Kidney (tissue), 14 donors: ENCODE results near the gene TMEM217. TPM values are rescaled to one million over a fixed set of nuclear protein-coding genes. Genes with fewer than 3 reads are reported as not detected.

ENCODE experiments used
- DNase-seq, 5 donors: peaks; one replicate each; pipeline ENCODE4 v3.0.0-alpha.2; 2013 to 2020
- FAIRE-seq: peaks from 2 replicates; lab custom pipeline; 2012; peaks lifted over from hg19 to GRCh38; lab: Jason Lieb, UNC
- H3K27ac ChIP-seq, 2 donors: one replicate each; pipeline ENCODE4 v1.7.0; 2013; ENCODE audit warnings: low read depth in 2 of 2, low read length in 2 of 2, inconsistent platforms in 1 of 2
- H3K27me3 ChIP-seq: one replicate; pipeline ENCODE4 v1.7.1; 2013; ENCODE audit warnings: low read length, inconsistent platforms; ENCODE audit not compliant: control insufficient read depth, insufficient read depth
- H3K36me3 ChIP-seq, 3 donors: one replicate each; pipeline versions ENCODE4 v1.7.0 to v1.7.1; 2013; ENCODE audit warnings: low read length in 3 of 3, control low read depth in 1 of 3, inconsistent platforms in 1 of 3; ENCODE audit not compliant: insufficient read depth in 3 of 3, control insufficient read depth in 2 of 3
- H3K4me1 ChIP-seq, 3 donors: one replicate each; pipeline versions ENCODE4 v1.7.0 to v1.7.1; 2013; ENCODE audit warnings: low read length in 3 of 3, inconsistent platforms in 1 of 3, low read depth in 1 of 3; ENCODE audit not compliant: control insufficient read depth in 2 of 3, insufficient read depth in 2 of 3
- H3K4me3 ChIP-seq, 3 donors: one replicate each; pipeline versions ENCODE4 v1.7.0 to v1.8.1; 2013; ENCODE audit warnings: low read length in 3 of 3, control low read depth in 1 of 3, inconsistent platforms in 1 of 3
- H3K9ac ChIP-seq, 3 donors: one replicate each; pipeline versions ENCODE4 v1.7.0 to v1.7.1; 2013; ENCODE audit warnings: low read length in 3 of 3, control low read depth in 1 of 3, inconsistent platforms in 1 of 3
- H3K9me3 ChIP-seq, 3 donors: one replicate each; pipeline versions ENCODE4 v1.7.0 to v1.7.1; 2013; ENCODE audit warnings: low read length in 3 of 3, control low read depth in 1 of 3, inconsistent platforms in 1 of 3; ENCODE audit not compliant: control insufficient read depth in 2 of 3, insufficient read depth in 1 of 3
- intact Hi-C: fragments of 100-400 bp; cut with DNase I; formaldehyde crosslinking; loops from one replicate; pipeline ENCODE4 v1.11.1; 2022
- polyA plus RNA-seq: library from polyadenylated mRNA; stranded (reverse); fragments of 350-450 nt; fragmentation: Illumina TruSeq; extraction: RNeasy Lipid Tissue Mini Kit (QIAGEN cat#74804); gene quantifications from one replicate; pipeline ENCODE4 v1.2.3, GENCODE V29; 2014; ENCODE audit warnings: low read depth, low replicate concordance; ENCODE audit not compliant: insufficient read depth
- total RNA-seq: library from RNA; stranded (reverse); fragmentation: NEBNext Ultra II Directional; extraction: Animal tissue kit (Norgen Biotek cat#: 25700); gene quantifications from one replicate; pipeline ENCODE4 v1.2.1, GENCODE V29; 2021
- TF ChIP-seq, protein P1 (sequence below): IDR thresholded peaks from 3 replicates; pipeline ENCODE4 v1.5.1; 2012; ENCODE audit warnings: mild to moderate bottlenecking, moderate library complexity, borderline replicate concordance; ENCODE audit not compliant: insufficient read depth; ENCODE audit errors: extremely low read depth
- donor health status: control.
- donor health status: control.
- donor health status: control.
- donor health status: control.
- donor health status: control.
- donor health status: DM: yes; HTN: yes; CAD: no.
- donor health status: Normal renal cell carcinoma (clear cell type).

TMEM217 gene
- total and polyA plus RNA-seq, 2 donors from 2014 or later: 0.67 to 0.72 TPM

DNA sequence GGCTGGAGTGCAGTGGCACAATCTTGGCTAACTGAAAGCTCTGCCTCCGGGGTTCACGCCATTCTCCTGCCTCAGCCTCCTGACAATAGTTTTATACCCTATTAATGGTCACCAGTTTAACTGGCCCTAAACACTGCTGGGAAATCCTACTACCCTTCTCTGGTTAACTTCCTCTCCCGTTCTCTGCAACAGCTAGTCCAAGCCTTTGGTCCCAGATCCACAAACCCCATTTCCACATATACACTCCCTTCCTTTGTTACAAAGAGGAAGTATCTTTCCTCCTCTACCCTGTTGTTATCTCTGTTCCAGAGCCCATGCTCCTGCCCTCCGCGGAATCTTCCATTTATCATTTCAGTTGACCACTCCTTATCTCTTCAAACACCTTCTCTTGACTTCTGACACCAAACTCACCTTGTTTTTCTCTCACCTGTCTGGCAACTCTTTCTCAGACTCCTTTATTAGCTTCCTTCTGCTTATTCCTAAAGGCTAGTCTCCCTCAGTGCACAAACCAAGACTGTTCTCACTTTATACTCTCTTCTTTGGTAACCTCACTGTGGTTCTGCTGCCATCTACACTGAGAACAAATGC lies 25.4 kb downstream of the TMEM217 start:
- Histone ChIP-seq H3K9ac (no peak overlapping the region), H3K4me1 (no peaks in the 10 kb centered on the region), H3K4me3 (no peak overlapping the region), H3K36me3 (no peaks in the 10 kb centered on the region), H3K27ac (no peak overlapping the region), H3K27me3 (no peaks in the 10 kb centered on the region), H3K9me3 (no peaks in the 10 kb centered on the region)
- no peak for FAIRE-seq
- intact Hi-C loops: no loop called here
- no peak for DNase-seq
- TF ChIP-seq, protein P1, sequence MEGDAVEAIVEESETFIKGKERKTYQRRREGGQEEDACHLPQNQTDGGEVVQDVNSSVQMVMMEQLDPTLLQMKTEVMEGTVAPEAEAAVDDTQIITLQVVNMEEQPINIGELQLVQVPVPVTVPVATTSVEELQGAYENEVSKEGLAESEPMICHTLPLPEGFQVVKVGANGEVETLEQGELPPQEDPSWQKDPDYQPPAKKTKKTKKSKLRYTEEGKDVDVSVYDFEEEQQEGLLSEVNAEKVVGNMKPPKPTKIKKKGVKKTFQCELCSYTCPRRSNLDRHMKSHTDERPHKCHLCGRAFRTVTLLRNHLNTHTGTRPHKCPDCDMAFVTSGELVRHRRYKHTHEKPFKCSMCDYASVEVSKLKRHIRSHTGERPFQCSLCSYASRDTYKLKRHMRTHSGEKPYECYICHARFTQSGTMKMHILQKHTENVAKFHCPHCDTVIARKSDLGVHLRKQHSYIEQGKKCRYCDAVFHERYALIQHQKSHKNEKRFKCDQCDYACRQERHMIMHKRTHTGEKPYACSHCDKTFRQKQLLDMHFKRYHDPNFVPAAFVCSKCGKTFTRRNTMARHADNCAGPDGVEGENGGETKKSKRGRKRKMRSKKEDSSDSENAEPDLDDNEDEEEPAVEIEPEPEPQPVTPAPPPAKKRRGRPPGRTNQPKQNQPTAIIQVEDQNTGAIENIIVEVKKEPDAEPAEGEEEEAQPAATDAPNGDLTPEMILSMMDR: no peak

DNA sequence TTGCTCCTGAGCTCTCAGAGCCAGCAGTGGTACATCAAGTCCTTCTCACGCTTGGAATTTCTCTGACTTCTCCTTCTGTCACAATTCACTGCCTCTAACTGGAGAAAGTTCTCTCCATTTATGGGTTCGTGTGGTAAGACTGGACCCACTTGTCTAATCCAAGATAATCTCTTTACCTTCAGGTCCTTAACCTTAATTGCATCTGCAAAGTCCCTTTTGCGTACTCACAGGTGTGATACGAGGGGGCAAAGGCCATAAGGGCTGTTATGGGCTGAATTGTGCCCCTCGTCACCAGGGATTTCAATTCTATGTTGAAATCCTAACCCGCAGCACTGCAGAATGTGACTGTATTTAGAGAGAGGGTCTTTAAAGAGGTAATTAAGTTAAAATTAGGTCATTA lies 27.8 kb downstream of the TMEM217 start:
- H3K27me3 ChIP-seq: no peaks in the 10 kb centered on the region
- H3K9ac ChIP-seq: no peak overlapping the region
- no peak overlapping the region for H3K4me3 ChIP-seq
- TF ChIP-seq, protein P1: no peak
- H3K9me3 ChIP-seq: no peaks in the 10 kb centered on the region
- no peak overlapping the region for H3K27ac ChIP-seq
- no peaks in the 10 kb centered on the region for H3K4me1 ChIP-seq
- DNase-seq (no peak), FAIRE-seq (no peak)
- no peaks in the 10 kb centered on the region for H3K36me3 ChIP-seq
- intact Hi-C loops: no loop called here

DNA sequence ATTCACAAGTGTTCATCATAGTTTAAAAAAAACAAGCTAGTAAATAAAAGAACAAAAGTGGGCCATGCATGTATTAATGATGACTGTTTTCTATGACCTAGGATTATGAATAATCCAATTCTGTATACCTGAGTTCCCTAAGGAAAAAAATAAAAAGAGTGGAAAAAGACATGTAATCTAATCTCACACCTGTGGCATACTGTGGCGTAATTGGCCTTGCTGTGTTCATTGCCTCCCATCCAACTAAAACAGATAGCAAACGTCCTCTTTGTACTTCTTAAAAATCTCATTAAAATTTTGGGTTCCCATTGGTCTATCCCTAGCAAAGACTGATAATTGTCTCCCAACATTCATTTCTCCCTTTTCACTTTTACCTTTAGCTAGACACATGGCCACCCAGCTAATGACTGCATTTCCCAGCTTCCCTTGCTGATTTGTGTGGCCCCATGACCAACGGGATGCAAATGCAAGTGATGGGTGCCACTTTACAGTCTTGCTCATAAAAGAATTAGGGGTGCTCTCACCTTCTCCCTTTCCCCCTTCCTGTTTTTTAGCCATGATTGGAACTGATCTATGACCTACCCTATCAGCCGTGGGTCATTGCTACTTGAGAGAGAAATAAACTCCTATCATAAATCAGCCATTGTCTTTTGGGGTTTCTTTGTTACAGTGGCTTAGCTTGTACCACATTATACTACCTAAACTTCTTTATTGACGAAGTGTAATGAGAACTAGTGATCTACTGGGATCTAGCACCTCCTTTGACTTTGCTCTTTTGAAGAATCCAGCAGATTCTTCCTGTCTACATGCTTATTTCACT lies 32.4 kb downstream of the TMEM217 start:
- Histone ChIP-seq H3K4me1 (peaks cover 0 to 10% (median 4%) of the 10 kb centered on the region in 3 donors), H3K9me3 (no peaks in the 10 kb centered on the region), H3K27me3 (no peaks in the 10 kb centered on the region), H3K4me3 (no peak overlapping the region), H3K36me3 (no peaks in the 10 kb centered on the region), H3K27ac (no peak overlapping the region), H3K9ac (no peak overlapping the region)
- no peak for FAIRE-seq
- TF ChIP-seq, protein P1: no peak
- intact Hi-C loops: no loop called here
- no peak for DNase-seq
